K562 (cell line): ENCODE data around the gene C1QTNF6. TPM values are rescaled to one million over a fixed set of nuclear protein-coding genes. Genes with fewer than 3 reads are reported as not detected.

ENCODE experiments used
- ATF1 ChIP-seq, 2 experiments: fragments of 450-650 bp in 1 of 2; IDR thresholded peaks; 2 replicates each; pipeline ENCODE4 v1.6.1; 2016; ENCODE audit warnings: missing compliant biosample characterization in 1 of 2, missing genetic modification characterization in 1 of 2
- BHLHE40 ChIP-seq: IDR thresholded peaks from 2 replicates; pipeline ENCODE4 v1.6.1; 2011; ENCODE audit warnings: low read length, improper control_type of control experiment
- JUN ChIP-seq, 2 experiments: sonication (generic) in 1 of 2; formaldehyde crosslinking in 1 of 2; IDR thresholded peaks; 2 replicates each; pipeline versions ENCODE4 v1.6.1 to v1.8.0; 2012 to 2022; ENCODE audit warnings: borderline replicate concordance in 2 of 2, mild to moderate bottlenecking in 2 of 2, improper control_type of control experiment in 1 of 2, low read depth in 1 of 2, low read length in 1 of 2, missing genetic modification reagents in 1 of 2
- MAX ChIP-seq: sonication (generic); formaldehyde crosslinking; IDR thresholded peaks from 2 replicates; pipeline ENCODE4 v1.9.0; 2022; ENCODE audit warnings: mild to moderate bottlenecking, missing genetic modification reagents
- MNT ChIP-seq, 2 experiments: fragments of 450-650 bp; conservative IDR thresholded peaks; 2 replicates each; pipeline ENCODE4 v1.6.1; 2017; ENCODE audit warnings: mild to moderate bottlenecking in 2 of 2, moderate library complexity in 2 of 2
- MYC ChIP-seq, 2 experiments: fragments of 250-450 bp in 1 of 2; sonication (Bioruptor Pico) in 1 of 2; IDR thresholded peaks; 2 replicates each; pipeline versions ENCODE4 v1.5.1 to v1.6.1; 2012 to 2021; ENCODE audit warnings: low read depth in 2 of 2, borderline replicate concordance in 1 of 2, improper control_type of control experiment in 1 of 2, low read length in 1 of 2, mild to moderate bottlenecking in 1 of 2, moderate library complexity in 1 of 2
- NR2F6 ChIP-seq: fragments of 450-650 bp; formaldehyde crosslinking; IDR thresholded peaks from 2 replicates; pipeline ENCODE4 v1.4.0; 2020; ENCODE audit warnings: mild to moderate bottlenecking
- TAL1 ChIP-seq: fragments of 450-650 bp; IDR thresholded peaks from 2 replicates; pipeline ENCODE4 v1.6.1; 2016; ENCODE audit warnings: mild to moderate bottlenecking
- ZBTB17 ChIP-seq: fragments of 450-650 bp; formaldehyde crosslinking; IDR thresholded peaks from 2 replicates; pipeline ENCODE4 v1.4.0; 2020; ENCODE audit warnings: mild to moderate bottlenecking
- ZNF197 ChIP-seq: fragments of 200-800 bp; sonication (Bioruptor generic); IDR thresholded peaks from 2 replicates; pipeline ENCODE4 v1.6.1; 2016; ENCODE audit warnings: low read depth, missing genetic modification characterization, missing compliant biosample characterization
- polyA plus RNA-seq, 8 experiments: library from polyadenylated mRNA; depleted of rRNA in 4 of 8; stranded (reverse) in 5 of 8; unstranded in 3 of 8; fragments of >200 nt; fragmentation: Nextera tagmentation in 2 of 8; fragmentation: Illumina TruSeq in 1 of 8; extraction: Ambion mirVana in 2 of 8; extraction: Trizol in 1 of 8; gene quantifications; 2 replicates each; pipeline versions ENCODE4 v1.2.1 to v1.2.3, GENCODE V29; 2011 to 2014; ENCODE audit warnings: inconsistent platforms in 1 of 8, missing spikeins in 1 of 8
- total RNA-seq, 7 experiments: library from RNA; depleted of rRNA in 6 of 7; stranded (reverse); fragments of >200 nt in 6 of 7; fragmentation: Illumina TruSeq in 2 of 7; extraction: Trizol in 2 of 7; gene quantifications; 2 replicates each; pipeline versions ENCODE4 v1.2.1 to v1.2.3, GENCODE V29; 2011 to 2021; ENCODE audit warnings: low replicate concordance in 1 of 7
- TF ChIP-seq, protein P1 (sequence below): fragments of 450-650 bp; IDR thresholded peaks from 2 replicates; pipeline ENCODE4 v1.6.1; 2016; ENCODE audit warnings: mild to moderate bottlenecking, moderate library complexity
- TF ChIP-seq, protein P2 (sequence below): sonication (generic); formaldehyde crosslinking; IDR thresholded peaks from 2 replicates; pipeline ENCODE4 v1.5.0; 2020; ENCODE audit warnings: missing genetic modification reagents

The C1QTNF6 gene
- total and polyA plus RNA-seq, 9 of the 15 experiments (the other 6 are each of a cell fraction or from before 2014, with no cell fraction given): 0.18 to 0.92 (median 0.55) TPM

GRCh38 chr22:37176464-37177061, 11.5 kb downstream of the C1QTNF6 start (continued):
- TF ChIP-seq, protein P1, sequence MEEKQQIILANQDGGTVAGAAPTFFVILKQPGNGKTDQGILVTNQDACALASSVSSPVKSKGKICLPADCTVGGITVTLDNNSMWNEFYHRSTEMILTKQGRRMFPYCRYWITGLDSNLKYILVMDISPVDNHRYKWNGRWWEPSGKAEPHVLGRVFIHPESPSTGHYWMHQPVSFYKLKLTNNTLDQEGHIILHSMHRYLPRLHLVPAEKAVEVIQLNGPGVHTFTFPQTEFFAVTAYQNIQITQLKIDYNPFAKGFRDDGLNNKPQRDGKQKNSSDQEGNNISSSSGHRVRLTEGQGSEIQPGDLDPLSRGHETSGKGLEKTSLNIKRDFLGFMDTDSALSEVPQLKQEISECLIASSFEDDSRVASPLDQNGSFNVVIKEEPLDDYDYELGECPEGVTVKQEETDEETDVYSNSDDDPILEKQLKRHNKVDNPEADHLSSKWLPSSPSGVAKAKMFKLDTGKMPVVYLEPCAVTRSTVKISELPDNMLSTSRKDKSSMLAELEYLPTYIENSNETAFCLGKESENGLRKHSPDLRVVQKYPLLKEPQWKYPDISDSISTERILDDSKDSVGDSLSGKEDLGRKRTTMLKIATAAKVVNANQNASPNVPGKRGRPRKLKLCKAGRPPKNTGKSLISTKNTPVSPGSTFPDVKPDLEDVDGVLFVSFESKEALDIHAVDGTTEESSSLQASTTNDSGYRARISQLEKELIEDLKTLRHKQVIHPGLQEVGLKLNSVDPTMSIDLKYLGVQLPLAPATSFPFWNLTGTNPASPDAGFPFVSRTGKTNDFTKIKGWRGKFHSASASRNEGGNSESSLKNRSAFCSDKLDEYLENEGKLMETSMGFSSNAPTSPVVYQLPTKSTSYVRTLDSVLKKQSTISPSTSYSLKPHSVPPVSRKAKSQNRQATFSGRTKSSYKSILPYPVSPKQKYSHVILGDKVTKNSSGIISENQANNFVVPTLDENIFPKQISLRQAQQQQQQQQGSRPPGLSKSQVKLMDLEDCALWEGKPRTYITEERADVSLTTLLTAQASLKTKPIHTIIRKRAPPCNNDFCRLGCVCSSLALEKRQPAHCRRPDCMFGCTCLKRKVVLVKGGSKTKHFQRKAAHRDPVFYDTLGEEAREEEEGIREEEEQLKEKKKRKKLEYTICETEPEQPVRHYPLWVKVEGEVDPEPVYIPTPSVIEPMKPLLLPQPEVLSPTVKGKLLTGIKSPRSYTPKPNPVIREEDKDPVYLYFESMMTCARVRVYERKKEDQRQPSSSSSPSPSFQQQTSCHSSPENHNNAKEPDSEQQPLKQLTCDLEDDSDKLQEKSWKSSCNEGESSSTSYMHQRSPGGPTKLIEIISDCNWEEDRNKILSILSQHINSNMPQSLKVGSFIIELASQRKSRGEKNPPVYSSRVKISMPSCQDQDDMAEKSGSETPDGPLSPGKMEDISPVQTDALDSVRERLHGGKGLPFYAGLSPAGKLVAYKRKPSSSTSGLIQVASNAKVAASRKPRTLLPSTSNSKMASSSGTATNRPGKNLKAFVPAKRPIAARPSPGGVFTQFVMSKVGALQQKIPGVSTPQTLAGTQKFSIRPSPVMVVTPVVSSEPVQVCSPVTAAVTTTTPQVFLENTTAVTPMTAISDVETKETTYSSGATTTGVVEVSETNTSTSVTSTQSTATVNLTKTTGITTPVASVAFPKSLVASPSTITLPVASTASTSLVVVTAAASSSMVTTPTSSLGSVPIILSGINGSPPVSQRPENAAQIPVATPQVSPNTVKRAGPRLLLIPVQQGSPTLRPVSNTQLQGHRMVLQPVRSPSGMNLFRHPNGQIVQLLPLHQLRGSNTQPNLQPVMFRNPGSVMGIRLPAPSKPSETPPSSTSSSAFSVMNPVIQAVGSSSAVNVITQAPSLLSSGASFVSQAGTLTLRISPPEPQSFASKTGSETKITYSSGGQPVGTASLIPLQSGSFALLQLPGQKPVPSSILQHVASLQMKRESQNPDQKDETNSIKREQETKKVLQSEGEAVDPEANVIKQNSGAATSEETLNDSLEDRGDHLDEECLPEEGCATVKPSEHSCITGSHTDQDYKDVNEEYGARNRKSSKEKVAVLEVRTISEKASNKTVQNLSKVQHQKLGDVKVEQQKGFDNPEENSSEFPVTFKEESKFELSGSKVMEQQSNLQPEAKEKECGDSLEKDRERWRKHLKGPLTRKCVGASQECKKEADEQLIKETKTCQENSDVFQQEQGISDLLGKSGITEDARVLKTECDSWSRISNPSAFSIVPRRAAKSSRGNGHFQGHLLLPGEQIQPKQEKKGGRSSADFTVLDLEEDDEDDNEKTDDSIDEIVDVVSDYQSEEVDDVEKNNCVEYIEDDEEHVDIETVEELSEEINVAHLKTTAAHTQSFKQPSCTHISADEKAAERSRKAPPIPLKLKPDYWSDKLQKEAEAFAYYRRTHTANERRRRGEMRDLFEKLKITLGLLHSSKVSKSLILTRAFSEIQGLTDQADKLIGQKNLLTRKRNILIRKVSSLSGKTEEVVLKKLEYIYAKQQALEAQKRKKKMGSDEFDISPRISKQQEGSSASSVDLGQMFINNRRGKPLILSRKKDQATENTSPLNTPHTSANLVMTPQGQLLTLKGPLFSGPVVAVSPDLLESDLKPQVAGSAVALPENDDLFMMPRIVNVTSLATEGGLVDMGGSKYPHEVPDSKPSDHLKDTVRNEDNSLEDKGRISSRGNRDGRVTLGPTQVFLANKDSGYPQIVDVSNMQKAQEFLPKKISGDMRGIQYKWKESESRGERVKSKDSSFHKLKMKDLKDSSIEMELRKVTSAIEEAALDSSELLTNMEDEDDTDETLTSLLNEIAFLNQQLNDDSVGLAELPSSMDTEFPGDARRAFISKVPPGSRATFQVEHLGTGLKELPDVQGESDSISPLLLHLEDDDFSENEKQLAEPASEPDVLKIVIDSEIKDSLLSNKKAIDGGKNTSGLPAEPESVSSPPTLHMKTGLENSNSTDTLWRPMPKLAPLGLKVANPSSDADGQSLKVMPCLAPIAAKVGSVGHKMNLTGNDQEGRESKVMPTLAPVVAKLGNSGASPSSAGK: peak; percentile 39; the same call in 1 of the 2 replicates
- TF ChIP-seq ZNF197 (CRISPR knock-in tag) (no peak), TAL1 (no peak), NR2F6 (CRISPR knock-in tag) (no peak), ZBTB17 (CRISPR knock-in tag) (0 out of 2 replicates have a peak, but pooled peaks have one; percentile 26), BHLHE40 (peak; percentile 26; the same call in 1 of the 2 replicates), MYC (IDR thresholded peaks at IDR 0.05; ENCODE audit: low read depth, low read length) (no peak), MYC (CRISPR knock-in tag; IDR thresholded peaks at IDR 0.05; ENCODE audit: borderline replicate concordance, low read depth) (no peak), MAX (peak; percentile 81), JUN (IDR thresholded peaks at IDR 0.05; ENCODE audit: borderline replicate concordance, low read depth, low read length) (no peak), JUN (CRISPR knock-in tag; IDR thresholded peaks at IDR 0.05; ENCODE audit: borderline replicate concordance) (no peak), MNT (conservative IDR thresholded peaks at IDR 0.05) (peak; percentile 45 to 57), ATF1 (CRISPR knock-in tag; IDR thresholded peaks at IDR 0.05) (no peak), ATF1 (tag; IDR thresholded peaks at IDR 0.05) (peak; percentile 39; the same call in 1 of the 2 replicates)
- TF ChIP-seq, protein P2, sequence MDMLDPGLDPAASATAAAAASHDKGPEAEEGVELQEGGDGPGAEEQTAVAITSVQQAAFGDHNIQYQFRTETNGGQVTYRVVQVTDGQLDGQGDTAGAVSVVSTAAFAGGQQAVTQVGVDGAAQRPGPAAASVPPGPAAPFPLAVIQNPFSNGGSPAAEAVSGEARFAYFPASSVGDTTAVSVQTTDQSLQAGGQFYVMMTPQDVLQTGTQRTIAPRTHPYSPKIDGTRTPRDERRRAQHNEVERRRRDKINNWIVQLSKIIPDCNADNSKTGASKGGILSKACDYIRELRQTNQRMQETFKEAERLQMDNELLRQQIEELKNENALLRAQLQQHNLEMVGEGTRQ (CRISPR knock-in tag): 0 out of 2 replicates have a peak, but pooled peaks have one; percentile 27
